B cell (primary cell): ENCODE results near the gene GRM4.

ENCODE experiments used
- EZH2 ChIP-seq: IDR thresholded peaks from 2 replicates; pipeline ENCODE4 v1.6.1; 2012; ENCODE audit warnings: borderline replicate concordance, low read depth, mild to moderate bottlenecking, moderate library complexity, low read length; ENCODE audit not compliant: insufficient read depth, poor library complexity, severe bottlenecking
- TF ChIP-seq, protein P1 (sequence below): fragments of 200-600 bp; IDR thresholded peaks from one replicate; pipeline ENCODE4 v1.8.0; 2022; ENCODE audit warnings: antibody characterized with exemption, mild to moderate bottlenecking

DNA sequence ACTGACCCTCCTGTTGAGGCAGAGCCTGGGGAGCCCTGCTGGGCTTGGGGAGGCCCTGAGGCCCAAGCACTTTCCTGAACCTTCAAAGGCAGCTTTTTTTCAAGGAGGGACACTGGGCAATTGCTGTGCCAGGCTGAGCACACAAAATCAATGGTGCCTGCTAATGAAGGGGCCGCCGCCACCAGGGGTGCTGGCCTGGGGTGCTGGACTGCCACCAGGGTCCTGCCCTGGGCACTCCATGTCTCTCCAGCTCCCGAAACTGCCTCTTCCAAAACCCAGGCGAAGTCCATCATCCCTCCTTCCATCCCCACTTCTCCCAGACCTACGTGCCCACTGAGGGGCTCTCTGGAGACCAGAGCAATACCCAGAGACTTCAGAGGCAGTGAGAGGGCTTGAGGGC lies 145.6 kb downstream of the GRM4 start:
- TF ChIP-seq, protein P1, sequence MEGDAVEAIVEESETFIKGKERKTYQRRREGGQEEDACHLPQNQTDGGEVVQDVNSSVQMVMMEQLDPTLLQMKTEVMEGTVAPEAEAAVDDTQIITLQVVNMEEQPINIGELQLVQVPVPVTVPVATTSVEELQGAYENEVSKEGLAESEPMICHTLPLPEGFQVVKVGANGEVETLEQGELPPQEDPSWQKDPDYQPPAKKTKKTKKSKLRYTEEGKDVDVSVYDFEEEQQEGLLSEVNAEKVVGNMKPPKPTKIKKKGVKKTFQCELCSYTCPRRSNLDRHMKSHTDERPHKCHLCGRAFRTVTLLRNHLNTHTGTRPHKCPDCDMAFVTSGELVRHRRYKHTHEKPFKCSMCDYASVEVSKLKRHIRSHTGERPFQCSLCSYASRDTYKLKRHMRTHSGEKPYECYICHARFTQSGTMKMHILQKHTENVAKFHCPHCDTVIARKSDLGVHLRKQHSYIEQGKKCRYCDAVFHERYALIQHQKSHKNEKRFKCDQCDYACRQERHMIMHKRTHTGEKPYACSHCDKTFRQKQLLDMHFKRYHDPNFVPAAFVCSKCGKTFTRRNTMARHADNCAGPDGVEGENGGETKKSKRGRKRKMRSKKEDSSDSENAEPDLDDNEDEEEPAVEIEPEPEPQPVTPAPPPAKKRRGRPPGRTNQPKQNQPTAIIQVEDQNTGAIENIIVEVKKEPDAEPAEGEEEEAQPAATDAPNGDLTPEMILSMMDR = no peak
- no peak for TF ChIP-seq EZH2
